ENCODE data around the gene CALML6. TPM values are rescaled to one million over a fixed set of nuclear protein-coding genes. Genes with fewer than 3 reads are reported as not detected.
A peak's percentile ranks its signal among the peaks of the same experiment; 100 is the strongest.

Gene CALML6
- polyA plus RNA-seq, 1 donor = 1.8 TPM

DNA sequence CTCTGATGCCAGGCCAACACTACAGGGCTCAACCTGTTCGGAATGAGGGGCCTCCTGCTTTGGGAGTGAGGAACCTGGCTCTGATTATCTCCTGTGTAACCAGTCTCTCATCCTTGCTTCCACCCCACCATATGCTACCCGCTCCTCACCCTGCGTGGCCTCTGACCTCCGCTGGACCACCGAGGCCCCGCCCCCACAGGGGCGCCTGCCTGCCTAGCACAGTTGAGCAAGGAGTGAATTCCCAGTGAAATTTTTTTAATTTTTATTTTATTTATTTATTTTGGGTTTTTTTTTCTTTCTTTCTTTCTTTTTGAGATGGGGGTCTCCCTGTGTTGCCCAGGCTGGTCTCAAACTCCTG is 22.3 kb upstream of the CALML6 start:
- peak overlapping the region; percentile 96 for H3K27ac ChIP-seq (ENCODE audit: low read length)
- H3K9me3 ChIP-seq (ENCODE audit: control insufficient read depth, low read depth, low read length) = peaks cover 3% of the 10 kb centered on the region
- no peaks in the 10 kb centered on the region for H3K36me3 ChIP-seq (ENCODE audit: control insufficient read depth, insufficient read depth, low read length)
- no peak for DNase-seq
- H3K4me3 ChIP-seq (ENCODE audit: low read length) = peak overlapping the region; percentile 66
- WGBS (ENCODE audit: insufficient coverage, low lambda C conversion rate) = no CpG with 5 or more reads among the region's 7 CpGs
- no peaks in the 10 kb centered on the region for H3K27me3 ChIP-seq (ENCODE audit: control insufficient read depth, insufficient read depth, low read length)
- H3K4me1 ChIP-seq (ENCODE audit: control insufficient read depth, insufficient read depth, low read length) = peaks cover 62% of the 10 kb centered on the region

DNA sequence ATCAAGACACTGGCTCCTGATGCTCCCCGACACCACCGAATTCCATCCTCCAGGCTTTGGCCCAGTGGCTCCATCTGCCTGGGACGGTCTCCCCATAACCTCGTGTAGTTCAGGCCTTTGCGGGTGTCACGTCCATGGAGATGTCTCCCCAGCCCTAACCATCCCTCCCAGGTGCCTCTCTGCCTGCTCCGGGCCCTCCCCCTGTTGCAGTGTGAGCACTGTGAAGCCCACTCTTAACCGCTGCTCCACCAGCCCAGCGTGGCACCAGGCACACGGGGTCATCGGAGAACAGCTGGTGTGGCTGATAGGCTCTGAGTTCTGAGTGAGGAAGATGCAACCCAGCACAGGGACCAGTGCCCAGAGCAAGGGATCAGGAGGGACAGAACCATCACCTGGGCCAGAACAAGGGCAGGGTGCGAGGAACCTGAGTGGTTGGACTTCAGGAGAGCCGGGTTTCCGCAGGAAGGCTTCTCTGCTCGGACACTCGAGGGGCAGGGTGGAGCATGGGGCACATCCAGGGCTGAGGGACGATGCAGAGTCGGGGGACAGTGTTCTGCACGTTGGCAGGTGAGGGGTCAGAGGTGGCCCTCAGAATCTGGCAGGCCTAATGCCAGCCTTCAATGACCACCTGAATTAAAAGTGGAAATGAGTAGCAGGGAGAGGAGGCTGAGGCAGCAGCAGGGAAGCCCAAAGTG is 21.6 kb upstream of the CALML6 start:
- no peak for DNase-seq
- no peak overlapping the region for H3K4me3 ChIP-seq (ENCODE audit: low read length)
- H3K9me3 ChIP-seq (ENCODE audit: control insufficient read depth, low read depth, low read length) = peaks cover 3% of the 10 kb centered on the region
- H3K36me3 ChIP-seq (ENCODE audit: control insufficient read depth, insufficient read depth, low read length) = no peaks in the 10 kb centered on the region
- H3K27me3 ChIP-seq (ENCODE audit: control insufficient read depth, insufficient read depth, low read length) = no peaks in the 10 kb centered on the region
- peaks cover 59% of the 10 kb centered on the region for H3K4me1 ChIP-seq (ENCODE audit: control insufficient read depth, insufficient read depth, low read length)
- WGBS (ENCODE audit: insufficient coverage, low lambda C conversion rate) = 67% methylated on average over 1 of the region's 19 CpGs
- peak overlapping the region; percentile 96 for H3K27ac ChIP-seq (ENCODE audit: low read length)

DNA sequence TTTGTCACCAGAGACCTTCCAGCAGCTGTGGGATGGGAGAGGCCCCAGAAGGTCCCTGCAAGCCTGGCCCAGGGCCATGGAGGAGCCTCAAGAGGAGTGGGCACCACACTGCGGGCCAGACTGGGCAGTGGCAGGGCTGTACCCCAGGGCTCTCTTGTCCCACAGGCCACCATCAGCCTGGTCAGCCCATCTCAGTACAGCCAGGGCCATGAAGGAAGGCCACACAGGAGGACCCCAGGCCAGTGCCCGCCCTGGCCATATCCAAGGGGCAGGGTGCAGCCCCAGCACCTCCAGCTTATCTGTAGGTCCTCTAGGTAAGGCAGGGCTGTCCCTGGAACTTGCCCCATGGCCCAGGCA is 21.1 kb upstream of the CALML6 start:
- Histone ChIP-seq H3K4me1 (ENCODE audit: control insufficient read depth, insufficient read depth, low read length) (peaks cover 55% of the 10 kb centered on the region), H3K9me3 (ENCODE audit: control insufficient read depth, low read depth, low read length) (peaks cover 3% of the 10 kb centered on the region), H3K27ac (ENCODE audit: low read length) (peak overlapping the region; percentile 96), H3K36me3 (ENCODE audit: control insufficient read depth, insufficient read depth, low read length) (no peaks in the 10 kb centered on the region), H3K27me3 (ENCODE audit: control insufficient read depth, insufficient read depth, low read length) (no peaks in the 10 kb centered on the region), H3K4me3 (ENCODE audit: low read length) (no peak overlapping the region)
- DNase-seq = no peak
- WGBS (ENCODE audit: insufficient coverage, low lambda C conversion rate) = no CpG with 5 or more reads among the region's 2 CpGs

DNA sequence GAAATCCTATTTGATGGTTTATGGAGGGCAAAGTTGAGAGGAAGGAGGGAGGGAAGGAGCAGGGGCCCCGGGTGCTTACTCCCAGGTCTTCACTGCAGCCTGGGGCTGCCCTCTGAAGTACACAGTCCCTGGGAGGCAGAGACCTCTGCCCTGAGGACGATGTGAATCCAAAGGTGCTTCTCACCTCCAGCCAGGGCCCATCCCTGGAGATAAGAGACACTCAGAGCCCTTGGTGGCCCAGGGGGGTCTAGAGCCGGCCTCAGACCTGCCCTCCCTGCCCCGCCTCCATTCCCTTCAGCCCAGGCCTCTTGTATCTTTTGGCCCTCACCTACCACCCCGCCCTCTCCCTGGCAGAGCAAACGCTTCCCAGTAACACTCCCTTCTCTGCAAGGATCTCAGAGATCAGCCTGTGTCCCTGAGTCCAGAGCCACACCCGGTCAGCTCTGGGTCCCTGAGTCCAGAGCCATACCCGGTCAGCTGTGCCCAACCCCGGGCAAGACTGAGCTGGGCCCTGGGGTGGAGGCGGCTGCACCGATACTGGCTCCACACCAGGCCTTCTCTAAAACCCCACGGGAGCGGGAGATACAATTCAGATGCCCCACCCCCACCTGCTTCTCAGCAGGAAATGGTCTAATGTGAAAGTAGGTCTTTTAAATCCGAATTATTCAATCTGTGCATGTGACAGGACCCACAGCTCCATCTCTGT is 20.6 kb upstream of the CALML6 start:
- Histone ChIP-seq H3K36me3 (ENCODE audit: control insufficient read depth, insufficient read depth, low read length) (no peaks in the 10 kb centered on the region), H3K27ac (ENCODE audit: low read length) (peak overlapping the region; percentile 96), H3K4me1 (ENCODE audit: control insufficient read depth, insufficient read depth, low read length) (peaks cover 60% of the 10 kb centered on the region), H3K27me3 (ENCODE audit: control insufficient read depth, insufficient read depth, low read length) (no peaks in the 10 kb centered on the region), H3K9me3 (ENCODE audit: control insufficient read depth, low read depth, low read length) (peaks cover 3% of the 10 kb centered on the region), H3K4me3 (ENCODE audit: low read length) (peak overlapping the region; percentile 3)
- DNase-seq = peak; percentile 94 to 98
- no CpG with 5 or more reads among the region's 14 CpGs for WGBS (ENCODE audit: insufficient coverage, low lambda C conversion rate)

DNA sequence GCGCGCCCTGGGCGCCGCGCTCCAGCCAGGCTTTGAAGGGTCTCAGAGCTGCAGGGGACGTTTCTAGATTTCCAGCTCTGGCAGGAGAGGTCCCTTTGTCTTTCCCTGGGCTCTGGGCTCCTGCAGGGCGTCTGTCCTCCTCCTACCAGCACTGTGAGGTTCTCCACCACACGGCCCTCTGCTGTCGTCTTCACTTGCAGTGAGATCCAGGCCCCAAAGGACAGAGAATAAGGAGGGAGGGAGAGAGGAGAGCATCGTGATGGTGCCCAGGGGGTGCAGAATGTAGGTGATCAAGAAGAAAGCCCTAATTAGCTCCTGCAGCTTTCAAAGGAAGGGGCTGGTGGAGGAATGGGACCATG is 20.0 kb upstream of the CALML6 start:
- no CpG with 5 or more reads among the region's 10 CpGs for WGBS (ENCODE audit: insufficient coverage, low lambda C conversion rate)
- peaks cover 62% of the 10 kb centered on the region for H3K4me1 ChIP-seq (ENCODE audit: control insufficient read depth, insufficient read depth, low read length)
- peak overlapping the region; percentile 3 for H3K4me3 ChIP-seq (ENCODE audit: low read length)
- H3K36me3 ChIP-seq (ENCODE audit: control insufficient read depth, insufficient read depth, low read length) = no peaks in the 10 kb centered on the region
- peak overlapping the region; percentile 96 for H3K27ac ChIP-seq (ENCODE audit: low read length)
- H3K9me3 ChIP-seq (ENCODE audit: control insufficient read depth, low read depth, low read length) = peaks cover 3% of the 10 kb centered on the region
- no peak for DNase-seq
- H3K27me3 ChIP-seq (ENCODE audit: control insufficient read depth, insufficient read depth, low read length) = no peaks in the 10 kb centered on the region

DNA sequence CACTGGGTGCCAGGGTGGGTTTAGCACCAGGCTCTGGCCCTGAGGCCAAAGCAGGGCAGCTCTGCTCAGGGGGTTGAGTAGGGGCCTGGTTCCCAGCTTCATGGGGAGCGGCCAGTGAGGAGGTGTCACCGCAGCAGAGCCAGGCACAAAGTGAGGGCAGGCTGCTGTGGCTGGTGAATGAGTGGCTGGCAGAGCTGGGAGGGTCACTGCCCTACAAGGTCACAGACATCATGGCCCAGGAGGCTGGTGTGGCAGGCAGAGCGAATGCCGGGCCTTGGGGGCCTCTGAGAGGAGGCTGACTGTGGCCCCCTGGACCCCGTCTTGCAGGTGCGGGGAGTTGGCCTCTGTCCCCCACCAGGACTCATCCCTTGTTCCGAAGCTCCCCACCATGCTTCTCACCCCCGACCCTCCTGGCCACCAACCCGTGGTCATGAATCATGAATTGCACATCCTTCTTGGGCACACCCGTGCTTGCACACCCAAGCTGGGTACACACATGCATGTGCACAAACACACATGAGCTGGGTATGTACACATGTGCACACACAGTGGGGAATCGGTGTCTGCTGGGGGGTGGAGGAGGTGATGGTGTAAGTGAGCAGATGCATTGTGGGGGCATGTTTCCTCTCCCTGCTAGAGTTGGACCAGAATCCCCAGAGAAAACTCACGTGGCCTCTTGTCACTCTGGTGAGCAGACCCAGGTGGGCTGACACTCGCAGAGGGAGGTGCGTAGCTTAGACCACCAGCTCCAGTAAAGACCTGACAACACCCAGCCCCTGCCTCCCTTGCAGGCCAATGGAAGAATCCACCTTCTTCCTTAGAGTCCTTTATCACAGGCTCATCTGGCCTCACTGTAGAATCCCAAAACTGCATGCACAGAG is 19.4 kb upstream of the CALML6 start:
- no peak for DNase-seq
- no CpG with 5 or more reads among the region's 14 CpGs for WGBS (ENCODE audit: insufficient coverage, low lambda C conversion rate)
- Histone ChIP-seq H3K27ac (ENCODE audit: low read length) (peak overlapping the region; percentile 96), H3K27me3 (ENCODE audit: control insufficient read depth, insufficient read depth, low read length) (no peaks in the 10 kb centered on the region), H3K36me3 (ENCODE audit: control insufficient read depth, insufficient read depth, low read length) (no peaks in the 10 kb centered on the region), H3K4me1 (ENCODE audit: control insufficient read depth, insufficient read depth, low read length) (peaks cover 62% of the 10 kb centered on the region), H3K4me3 (ENCODE audit: low read length) (no peak overlapping the region), H3K9me3 (ENCODE audit: control insufficient read depth, low read depth, low read length) (peaks cover 3% of the 10 kb centered on the region)

DNA sequence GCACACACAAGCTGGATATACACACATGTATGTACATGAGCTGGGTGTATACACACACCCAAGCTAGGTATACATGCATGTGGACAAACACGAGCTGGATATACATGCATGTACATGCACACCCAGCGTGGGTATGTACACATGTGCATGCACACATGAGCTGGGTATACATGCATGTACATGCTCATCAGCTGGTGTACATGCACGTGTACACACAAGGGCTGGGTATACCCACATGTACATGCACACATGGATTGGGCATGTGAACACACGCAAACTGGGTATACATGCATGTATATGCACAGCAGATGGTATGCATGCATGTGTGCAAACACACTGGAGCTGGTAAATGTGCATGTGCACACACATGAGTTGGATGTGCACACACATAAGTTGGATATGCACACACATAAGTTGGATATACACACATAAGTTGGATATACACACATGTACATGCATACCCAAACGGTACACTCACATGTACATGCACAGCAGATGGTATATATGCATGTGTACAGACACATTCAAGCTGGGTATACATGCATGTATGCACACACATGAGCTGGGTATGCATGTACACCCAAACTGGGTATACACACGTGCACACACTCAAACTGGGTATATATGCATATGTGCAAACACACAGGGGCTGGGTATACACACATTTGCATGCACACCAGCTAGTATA is 16.7 kb upstream of the CALML6 start:
- Histone ChIP-seq H3K9me3 (ENCODE audit: control insufficient read depth, low read depth, low read length) (peaks cover under 1% of the 10 kb centered on the region), H3K4me3 (ENCODE audit: low read length) (no peak overlapping the region), H3K27me3 (ENCODE audit: control insufficient read depth, insufficient read depth, low read length) (no peaks in the 10 kb centered on the region), H3K4me1 (ENCODE audit: control insufficient read depth, insufficient read depth, low read length) (peaks cover 56% of the 10 kb centered on the region), H3K36me3 (ENCODE audit: control insufficient read depth, insufficient read depth, low read length) (no peaks in the 10 kb centered on the region), H3K27ac (ENCODE audit: low read length) (no peak overlapping the region)
- DNase-seq = no peak
- no CpG with 5 or more reads among the region's 6 CpGs for WGBS (ENCODE audit: insufficient coverage, low lambda C conversion rate)

DNA sequence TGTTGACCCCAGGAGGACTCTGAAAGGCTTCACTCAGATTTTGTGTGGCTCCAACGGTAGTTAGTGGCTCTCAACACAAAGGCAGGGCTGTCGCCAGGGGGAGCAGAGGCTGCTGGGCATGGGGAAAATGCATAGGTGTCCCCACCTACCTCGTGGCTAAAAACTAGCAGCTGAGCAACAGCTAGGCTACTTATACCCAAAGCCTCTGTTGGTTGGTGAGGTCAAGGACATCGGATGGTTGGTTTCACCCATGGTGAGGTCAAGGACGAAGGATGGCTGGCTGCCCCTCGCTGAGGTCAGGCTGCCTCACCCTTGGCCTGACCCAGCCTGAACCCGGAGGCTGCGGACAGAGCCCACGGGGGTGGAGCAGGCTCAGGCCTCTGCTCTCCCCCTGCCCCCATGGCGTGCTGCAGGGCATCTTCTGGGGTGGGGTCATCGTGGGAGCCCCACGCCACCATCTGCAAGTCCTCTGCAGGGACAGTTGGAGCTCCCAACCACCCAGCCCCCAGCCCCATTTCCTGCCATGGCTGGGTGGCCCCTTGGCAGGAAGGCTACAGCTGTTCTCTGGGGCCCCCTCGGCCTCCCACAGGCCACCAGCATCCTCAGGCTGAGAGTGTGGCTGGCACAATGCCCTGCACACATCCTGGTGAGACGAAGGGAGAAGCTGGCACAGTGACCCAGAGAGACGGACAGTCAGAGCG is 15.6 kb upstream of the CALML6 start:
- Histone ChIP-seq H3K4me1 (ENCODE audit: control insufficient read depth, insufficient read depth, low read length) (peaks cover 45% of the 10 kb centered on the region), H3K4me3 (ENCODE audit: low read length) (no peak overlapping the region), H3K9me3 (ENCODE audit: control insufficient read depth, low read depth, low read length) (no peaks in the 10 kb centered on the region), H3K27me3 (ENCODE audit: control insufficient read depth, insufficient read depth, low read length) (no peaks in the 10 kb centered on the region), H3K36me3 (ENCODE audit: control insufficient read depth, insufficient read depth, low read length) (no peaks in the 10 kb centered on the region), H3K27ac (ENCODE audit: low read length) (no peak overlapping the region)
- no peak for DNase-seq
- WGBS (ENCODE audit: insufficient coverage, low lambda C conversion rate) = no CpG with 5 or more reads among the region's 16 CpGs

DNA sequence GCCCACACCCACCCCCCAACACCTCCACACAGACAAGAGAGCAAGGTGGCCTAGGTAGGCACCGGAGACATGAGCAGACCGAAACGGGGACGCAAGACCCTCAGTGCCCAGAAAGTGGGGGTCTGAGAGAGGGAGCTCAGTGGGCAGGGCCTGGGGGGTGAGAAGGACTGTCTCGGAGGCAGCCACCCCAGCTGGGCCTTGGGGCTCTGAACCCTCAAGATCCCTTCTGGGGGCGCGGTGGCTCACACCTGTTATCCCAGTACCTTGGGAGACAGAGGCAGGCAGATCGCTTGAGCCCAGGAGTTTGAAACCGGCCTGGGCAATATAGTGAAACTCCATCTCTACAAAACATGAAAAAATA is 15.1 kb upstream of the CALML6 start:
- Histone ChIP-seq H3K9me3 (ENCODE audit: control insufficient read depth, low read depth, low read length) (no peaks in the 10 kb centered on the region), H3K4me1 (ENCODE audit: control insufficient read depth, insufficient read depth, low read length) (peaks cover 40% of the 10 kb centered on the region), H3K36me3 (ENCODE audit: control insufficient read depth, insufficient read depth, low read length) (no peaks in the 10 kb centered on the region), H3K27ac (ENCODE audit: low read length) (no peak overlapping the region), H3K4me3 (ENCODE audit: low read length) (no peak overlapping the region), H3K27me3 (ENCODE audit: control insufficient read depth, insufficient read depth, low read length) (no peaks in the 10 kb centered on the region)
- no CpG with 5 or more reads among the region's 9 CpGs for WGBS (ENCODE audit: insufficient coverage, low lambda C conversion rate)
- DNase-seq = no peak
